Measurements from ENCODE around the gene YBX1. TPM values are rescaled to one million over a fixed set of nuclear protein-coding genes. Genes with fewer than 3 reads are reported as not detected.
A peak's percentile ranks its signal among the peaks of the same experiment; 100 is the strongest.

The YBX1 gene
- total and polyA plus RNA-seq, 2 of the 13 experiments (the other 11 are each of a cell fraction or from before 2014, with no cell fraction given), result 339 to 628 TPM

DNA sequence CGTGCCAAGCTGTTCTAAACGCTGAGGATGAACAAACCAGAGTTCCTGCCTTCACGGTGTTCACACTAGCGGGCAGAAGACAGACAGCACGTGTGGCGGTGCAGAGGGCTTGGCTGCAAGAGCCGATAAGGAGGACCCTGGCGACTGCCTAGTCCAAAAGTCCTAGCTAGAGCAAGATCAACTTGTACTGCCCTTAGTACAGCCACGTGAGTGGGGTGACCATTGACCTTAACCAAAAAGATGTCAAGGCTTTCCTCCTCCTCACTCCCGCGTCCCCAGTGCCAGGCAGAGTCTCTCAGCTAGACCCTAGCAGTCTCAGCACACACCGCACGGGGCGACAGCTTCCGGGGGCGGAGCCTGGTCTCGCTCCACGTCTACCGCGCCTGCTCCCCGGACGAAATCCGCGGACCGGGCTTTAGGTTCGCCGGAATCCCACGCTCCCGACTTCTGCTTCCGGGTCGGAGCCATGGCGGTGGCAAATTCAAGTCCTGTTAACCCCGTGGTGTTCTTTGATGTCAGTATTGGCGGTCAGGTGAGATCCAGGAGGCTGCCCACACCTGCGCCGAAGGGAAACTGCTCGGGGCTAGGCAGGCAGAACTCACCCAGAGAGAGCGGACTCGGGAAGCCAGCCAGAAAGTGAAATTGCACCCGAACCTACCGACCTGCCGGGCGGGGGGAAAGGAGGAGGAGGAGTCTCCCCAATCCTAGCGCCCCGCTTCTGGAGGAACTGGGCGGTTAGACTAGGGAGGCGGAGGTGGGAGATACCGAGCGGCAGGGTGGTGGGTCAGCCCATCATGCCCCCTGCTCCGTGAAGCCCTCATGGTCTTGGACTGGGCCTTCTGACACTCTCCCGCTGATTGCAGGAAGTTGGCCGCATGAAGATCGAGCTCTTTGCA lies 24.0 kb upstream of the YBX1 start, which contains the start of gene PPIH (continued):
- TF ChIP-seq, protein P1, sequence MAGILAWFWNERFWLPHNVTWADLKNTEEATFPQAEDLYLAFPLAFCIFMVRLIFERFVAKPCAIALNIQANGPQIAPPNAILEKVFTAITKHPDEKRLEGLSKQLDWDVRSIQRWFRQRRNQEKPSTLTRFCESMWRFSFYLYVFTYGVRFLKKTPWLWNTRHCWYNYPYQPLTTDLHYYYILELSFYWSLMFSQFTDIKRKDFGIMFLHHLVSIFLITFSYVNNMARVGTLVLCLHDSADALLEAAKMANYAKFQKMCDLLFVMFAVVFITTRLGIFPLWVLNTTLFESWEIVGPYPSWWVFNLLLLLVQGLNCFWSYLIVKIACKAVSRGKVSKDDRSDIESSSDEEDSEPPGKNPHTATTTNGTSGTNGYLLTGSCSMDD (CRISPR knock-in tag; IDR thresholded peaks at IDR 0.05), result no peak
- TF ChIP-seq, protein P2, sequence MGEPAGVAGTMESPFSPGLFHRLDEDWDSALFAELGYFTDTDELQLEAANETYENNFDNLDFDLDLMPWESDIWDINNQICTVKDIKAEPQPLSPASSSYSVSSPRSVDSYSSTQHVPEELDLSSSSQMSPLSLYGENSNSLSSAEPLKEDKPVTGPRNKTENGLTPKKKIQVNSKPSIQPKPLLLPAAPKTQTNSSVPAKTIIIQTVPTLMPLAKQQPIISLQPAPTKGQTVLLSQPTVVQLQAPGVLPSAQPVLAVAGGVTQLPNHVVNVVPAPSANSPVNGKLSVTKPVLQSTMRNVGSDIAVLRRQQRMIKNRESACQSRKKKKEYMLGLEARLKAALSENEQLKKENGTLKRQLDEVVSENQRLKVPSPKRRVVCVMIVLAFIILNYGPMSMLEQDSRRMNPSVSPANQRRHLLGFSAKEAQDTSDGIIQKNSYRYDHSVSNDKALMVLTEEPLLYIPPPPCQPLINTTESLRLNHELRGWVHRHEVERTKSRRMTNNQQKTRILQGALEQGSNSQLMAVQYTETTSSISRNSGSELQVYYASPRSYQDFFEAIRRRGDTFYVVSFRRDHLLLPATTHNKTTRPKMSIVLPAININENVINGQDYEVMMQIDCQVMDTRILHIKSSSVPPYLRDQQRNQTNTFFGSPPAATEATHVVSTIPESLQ (CRISPR knock-in tag; conservative IDR thresholded peaks at IDR 0.05), result no peak
- TF ChIP-seq, protein P3, sequence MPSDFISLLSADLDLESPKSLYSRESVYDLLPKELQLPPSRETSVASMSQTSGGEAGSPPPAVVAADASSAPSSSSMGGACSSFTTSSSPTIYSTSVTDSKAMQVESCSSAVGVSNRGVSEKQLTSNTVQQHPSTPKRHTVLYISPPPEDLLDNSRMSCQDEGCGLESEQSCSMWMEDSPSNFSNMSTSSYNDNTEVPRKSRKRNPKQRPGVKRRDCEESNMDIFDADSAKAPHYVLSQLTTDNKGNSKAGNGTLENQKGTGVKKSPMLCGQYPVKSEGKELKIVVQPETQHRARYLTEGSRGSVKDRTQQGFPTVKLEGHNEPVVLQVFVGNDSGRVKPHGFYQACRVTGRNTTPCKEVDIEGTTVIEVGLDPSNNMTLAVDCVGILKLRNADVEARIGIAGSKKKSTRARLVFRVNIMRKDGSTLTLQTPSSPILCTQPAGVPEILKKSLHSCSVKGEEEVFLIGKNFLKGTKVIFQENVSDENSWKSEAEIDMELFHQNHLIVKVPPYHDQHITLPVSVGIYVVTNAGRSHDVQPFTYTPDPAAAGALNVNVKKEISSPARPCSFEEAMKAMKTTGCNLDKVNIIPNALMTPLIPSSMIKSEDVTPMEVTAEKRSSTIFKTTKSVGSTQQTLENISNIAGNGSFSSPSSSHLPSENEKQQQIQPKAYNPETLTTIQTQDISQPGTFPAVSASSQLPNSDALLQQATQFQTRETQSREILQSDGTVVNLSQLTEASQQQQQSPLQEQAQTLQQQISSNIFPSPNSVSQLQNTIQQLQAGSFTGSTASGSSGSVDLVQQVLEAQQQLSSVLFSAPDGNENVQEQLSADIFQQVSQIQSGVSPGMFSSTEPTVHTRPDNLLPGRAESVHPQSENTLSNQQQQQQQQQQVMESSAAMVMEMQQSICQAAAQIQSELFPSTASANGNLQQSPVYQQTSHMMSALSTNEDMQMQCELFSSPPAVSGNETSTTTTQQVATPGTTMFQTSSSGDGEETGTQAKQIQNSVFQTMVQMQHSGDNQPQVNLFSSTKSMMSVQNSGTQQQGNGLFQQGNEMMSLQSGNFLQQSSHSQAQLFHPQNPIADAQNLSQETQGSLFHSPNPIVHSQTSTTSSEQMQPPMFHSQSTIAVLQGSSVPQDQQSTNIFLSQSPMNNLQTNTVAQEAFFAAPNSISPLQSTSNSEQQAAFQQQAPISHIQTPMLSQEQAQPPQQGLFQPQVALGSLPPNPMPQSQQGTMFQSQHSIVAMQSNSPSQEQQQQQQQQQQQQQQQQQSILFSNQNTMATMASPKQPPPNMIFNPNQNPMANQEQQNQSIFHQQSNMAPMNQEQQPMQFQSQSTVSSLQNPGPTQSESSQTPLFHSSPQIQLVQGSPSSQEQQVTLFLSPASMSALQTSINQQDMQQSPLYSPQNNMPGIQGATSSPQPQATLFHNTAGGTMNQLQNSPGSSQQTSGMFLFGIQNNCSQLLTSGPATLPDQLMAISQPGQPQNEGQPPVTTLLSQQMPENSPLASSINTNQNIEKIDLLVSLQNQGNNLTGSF (CRISPR knock-in tag; IDR thresholded peaks at IDR 0.05), result no peak
- peak; percentile 85 for TF ChIP-seq ELF3 (CRISPR knock-in tag; IDR thresholded peaks at IDR 0.05)
- TF ChIP-seq ZNF746 (CRISPR knock-in tag; IDR thresholded peaks at IDR 0.05), result peak; percentile 48; the same call in 1 of the 2 replicates
- no peak for TF ChIP-seq IKZF4 (CRISPR knock-in tag; IDR thresholded peaks at IDR 0.05; ENCODE audit: borderline replicate concordance, low read depth, not compliant biosample characterization)
- TF ChIP-seq SRF (IDR thresholded peaks at IDR 0.05; ENCODE audit: low read depth, low read length), result no peak
- TF ChIP-seq POLR2A (IDR thresholded peaks at IDR 0.05; ENCODE audit: insufficient read depth in 1 of 2, low read depth in 2 of 2, low read length in 2 of 2), result peak; percentile 91 to 98
- peak; percentile 79 for TF ChIP-seq RBM39 (IDR thresholded peaks at IDR 0.05; ENCODE audit: low read depth, low read length, poor library complexity, severe bottlenecking)
- no peak for TF ChIP-seq SATB2 (CRISPR knock-in tag; IDR thresholded peaks at IDR 0.05)
- no peak for TF ChIP-seq HDAC6 (IDR thresholded peaks at IDR 0.05; ENCODE audit: low read depth, low read length)
- TF ChIP-seq MIXL1 (CRISPR knock-in tag; IDR thresholded peaks at IDR 0.05), result 0 out of 2 replicates have a peak, but pooled peaks have one; percentile 60
- TF ChIP-seq SP1 (IDR thresholded peaks at IDR 0.05), result no peak
- TF ChIP-seq SP1 (CRISPR knock-in tag; IDR thresholded peaks at IDR 0.05), result peak; percentile 90
- TF ChIP-seq TEAD3 (CRISPR knock-in tag; optimal IDR thresholded peaks at IDR 0.05; ENCODE audit: borderline replicate concordance), result peak; percentile 47
- peak; percentile 96 for TF ChIP-seq ERF (CRISPR knock-in tag; IDR thresholded peaks at IDR 0.05)
- no peak; the same call in 1 of the 2 replicates for TF ChIP-seq THYN1 (CRISPR knock-in tag; IDR thresholded peaks at IDR 0.05; ENCODE audit: borderline replicate concordance, low read depth)

All from HepG2 (cell line).